Adrenal gland (tissue), 12 donors: ENCODE data around the gene CTDSPL. TPM values are rescaled to one million over a fixed set of nuclear protein-coding genes. Genes with fewer than 3 reads are reported as not detected.
A peak's percentile ranks its signal among the peaks of the same experiment; 100 is the strongest.

Experiments
- DNase-seq, 7 donors: peaks; one replicate each; pipeline ENCODE4 v3.0.0-alpha.2; 2019 to 2020
- H3K27ac ChIP-seq, 5 donors: fragments of 200-600 bp; sonication (generic) in 4 of 5; 1 replicate in 3 of 5; 2 replicates in 2 of 5; pipeline versions ENCODE4 v1.5.1 to v1.8.0; 2016 to 2020; ENCODE audit warnings: mild to moderate bottlenecking in 1 of 5
- H3K27me3 ChIP-seq: fragments of 200-600 bp; 2 replicates; pipeline ENCODE4 v1.8.0; 2021
- H3K36me3 ChIP-seq, 2 donors: fragments of 200-600 bp; replicated peaks in 1 of 2; 1 replicate in 1 of 2; 2 replicates in 1 of 2; pipeline versions ENCODE4 v1.5.1 to v1.8.0; 2018 to 2022
- H3K4me1 ChIP-seq, 2 donors: fragments of 200-600 bp; replicated peaks in 1 of 2; 1 replicate in 1 of 2; 2 replicates in 1 of 2; pipeline versions ENCODE4 v1.5.1 to v1.8.0; 2018 to 2021
- H3K4me3 ChIP-seq, 4 donors: fragments of 200-600 bp; sonication (generic) in 3 of 4; one replicate each; pipeline ENCODE4 v1.5.1; 2016 to 2018
- H3K9me3 ChIP-seq, 3 donors: fragments of 200-600 bp; sonication (generic) in 1 of 3; replicated peaks in 1 of 3; 1 replicate in 2 of 3; 2 replicates in 1 of 3; pipeline versions ENCODE4 v1.5.1 to v1.8.0; 2016 to 2021
- POLR2A ChIP-seq, 2 donors: fragments of 450-650 bp; IDR thresholded peaks; one replicate each; pipeline ENCODE4 v1.6.1; 2017; ENCODE audit warnings: antibody characterized with exemption in 2 of 2, mild to moderate bottlenecking in 2 of 2, moderate library complexity in 1 of 2
- WGBS, 4 donors: extraction: QIAGEN DNeasy Blood & Tissue Kit in 2 of 4; methylation state at CpG; one replicate each; pipeline versions ENCODE4 v1.1.5 to v1.1.7; 2013 to 2017; 5-methylcytosine and 5-hydroxymethylcytosine counted together
- intact Hi-C, 2 donors: fragments of 100-400 bp; cut with DNase I; formaldehyde crosslinking; loops; one replicate each; pipeline versions ENCODE4 v1.14.1 to v1.15.0; 2022 to 2023
- polyA plus RNA-seq, 3 donors: library from polyadenylated mRNA; stranded (reverse); fragments of 200-250 nt in 2 of 3; fragments of 350-450 nt in 1 of 3; fragmentation: Illumina TruSeq in 1 of 3; extraction: RNeasy Lipid Tissue Mini Kit (QIAGEN cat#74804) in 1 of 3; gene quantifications; one replicate each; pipeline ENCODE4 v1.2.3, GENCODE V29; 2013 to 2014
- total RNA-seq, 9 donors: library from RNA; depleted of rRNA in 4 of 9; stranded (reverse); fragments of >200 nt in 4 of 9; fragments of 120-200 nt in 1 of 9; fragmentation: NEBNext Ultra II Directional in 1 of 9; extraction: Animal tissue kit (Norgen Biotek cat#: 25700) in 1 of 9; gene quantifications; one replicate each; pipeline versions ENCODE4 v1.1.0 to v1.2.4, GENCODE V29; 2013 to 2023
- TF ChIP-seq, protein P1 (sequence below), 6 experiments: fragments of 450-650 bp in 4 of 6; fragments of 200-600 bp in 2 of 6; sonication (generic) in 1 of 6; IDR thresholded peaks; 1 replicate in 5 of 6; 2 replicates in 1 of 6; pipeline versions ENCODE4 v1.5.1 to v1.8.0; 2016 to 2021; ENCODE audit warnings: antibody characterized with exemption in 6 of 6, mild to moderate bottlenecking in 2 of 6, moderate library complexity in 1 of 6
- donor health status: healthy with polysubstance abuse.
- donor health status: Bipolar disorder and iron deficiency.
- donor health status: DM: yes; HTN: yes; CAD: no.
- donor health status: DM: no; HTN: no; CAD: no.
- donor health status: DM: no; HTN: no; CAD: no.
- donor health status: DM: yes; HTN: yes; CAD: no.

The CTDSPL gene
- total and polyA plus RNA-seq, 12 donors: 6.4 to 27.7 (median 16.0) TPM

DNA sequence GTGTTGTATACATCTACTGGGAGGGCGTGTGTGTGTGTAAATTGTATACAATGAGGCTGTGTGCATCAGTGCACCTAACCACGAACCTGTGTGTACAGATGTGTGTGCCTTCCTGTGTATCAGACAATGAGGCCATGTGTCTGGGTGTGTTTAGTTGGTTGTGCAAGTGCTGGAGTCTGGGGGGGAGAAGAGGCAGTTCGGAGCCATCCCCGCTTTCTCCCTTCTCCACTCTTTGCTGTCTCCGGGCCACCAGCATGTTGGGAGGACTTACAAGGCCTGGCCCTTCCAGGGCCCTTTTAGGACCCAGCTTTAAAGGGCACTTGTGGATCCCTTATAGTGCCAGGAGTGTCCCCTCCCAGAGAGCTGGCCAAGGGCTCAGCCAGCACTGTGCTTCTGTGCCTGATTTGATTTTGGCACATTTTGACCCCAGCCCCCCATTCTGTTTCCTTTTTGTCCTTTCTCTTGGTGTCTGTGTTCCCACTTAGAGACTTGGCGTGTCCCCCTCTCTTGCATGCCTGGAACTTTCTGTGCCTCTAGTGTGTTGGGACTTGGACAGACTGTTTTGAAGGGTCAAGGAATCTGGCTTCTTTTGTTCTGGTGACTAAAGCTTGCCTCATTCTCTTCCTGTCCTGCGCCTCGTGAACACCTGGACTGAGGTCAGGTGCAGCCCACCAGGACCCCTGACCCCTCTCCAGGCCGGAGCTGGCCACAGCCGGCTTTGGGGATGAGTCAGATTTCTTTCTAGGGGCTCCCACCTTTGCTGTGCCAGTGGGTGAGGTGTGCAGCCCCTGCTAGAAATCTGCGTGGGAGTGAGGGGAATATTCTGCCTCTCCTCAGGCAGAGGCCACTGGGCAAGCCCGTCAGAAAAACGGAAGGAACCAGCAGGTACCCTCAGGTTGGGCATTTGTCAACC is 1.5 kb downstream of the CTDSPL start:
- peaks cover 8 to 20% of the 10 kb centered on the region in 2 donors for H3K4me1 ChIP-seq
- intact Hi-C loops: no loop called here
- H3K9me3 ChIP-seq: no peaks in the 10 kb centered on the region
- H3K36me3 ChIP-seq: no peaks in the 10 kb centered on the region
- peak overlapping the region in 1 of 4 donors; percentile 61 for H3K4me3 ChIP-seq
- H3K27me3 ChIP-seq: no peaks in the 10 kb centered on the region
- WGBS, 4 donors: 30 to 53% (median 47%) methylated on average over 12 to 13 of the region's 13 CpGs
- H3K27ac ChIP-seq: peak overlapping the region in 3 of 5 donors; percentile 1 to 86 (median 58)
- DNase-seq: peak in 1 of 7 donors; percentile 25
- TF ChIP-seq, protein P1, sequence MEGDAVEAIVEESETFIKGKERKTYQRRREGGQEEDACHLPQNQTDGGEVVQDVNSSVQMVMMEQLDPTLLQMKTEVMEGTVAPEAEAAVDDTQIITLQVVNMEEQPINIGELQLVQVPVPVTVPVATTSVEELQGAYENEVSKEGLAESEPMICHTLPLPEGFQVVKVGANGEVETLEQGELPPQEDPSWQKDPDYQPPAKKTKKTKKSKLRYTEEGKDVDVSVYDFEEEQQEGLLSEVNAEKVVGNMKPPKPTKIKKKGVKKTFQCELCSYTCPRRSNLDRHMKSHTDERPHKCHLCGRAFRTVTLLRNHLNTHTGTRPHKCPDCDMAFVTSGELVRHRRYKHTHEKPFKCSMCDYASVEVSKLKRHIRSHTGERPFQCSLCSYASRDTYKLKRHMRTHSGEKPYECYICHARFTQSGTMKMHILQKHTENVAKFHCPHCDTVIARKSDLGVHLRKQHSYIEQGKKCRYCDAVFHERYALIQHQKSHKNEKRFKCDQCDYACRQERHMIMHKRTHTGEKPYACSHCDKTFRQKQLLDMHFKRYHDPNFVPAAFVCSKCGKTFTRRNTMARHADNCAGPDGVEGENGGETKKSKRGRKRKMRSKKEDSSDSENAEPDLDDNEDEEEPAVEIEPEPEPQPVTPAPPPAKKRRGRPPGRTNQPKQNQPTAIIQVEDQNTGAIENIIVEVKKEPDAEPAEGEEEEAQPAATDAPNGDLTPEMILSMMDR (IDR thresholded peaks at IDR 0.05): no peak
- no peak for TF ChIP-seq POLR2A (IDR thresholded peaks at IDR 0.05)

DNA sequence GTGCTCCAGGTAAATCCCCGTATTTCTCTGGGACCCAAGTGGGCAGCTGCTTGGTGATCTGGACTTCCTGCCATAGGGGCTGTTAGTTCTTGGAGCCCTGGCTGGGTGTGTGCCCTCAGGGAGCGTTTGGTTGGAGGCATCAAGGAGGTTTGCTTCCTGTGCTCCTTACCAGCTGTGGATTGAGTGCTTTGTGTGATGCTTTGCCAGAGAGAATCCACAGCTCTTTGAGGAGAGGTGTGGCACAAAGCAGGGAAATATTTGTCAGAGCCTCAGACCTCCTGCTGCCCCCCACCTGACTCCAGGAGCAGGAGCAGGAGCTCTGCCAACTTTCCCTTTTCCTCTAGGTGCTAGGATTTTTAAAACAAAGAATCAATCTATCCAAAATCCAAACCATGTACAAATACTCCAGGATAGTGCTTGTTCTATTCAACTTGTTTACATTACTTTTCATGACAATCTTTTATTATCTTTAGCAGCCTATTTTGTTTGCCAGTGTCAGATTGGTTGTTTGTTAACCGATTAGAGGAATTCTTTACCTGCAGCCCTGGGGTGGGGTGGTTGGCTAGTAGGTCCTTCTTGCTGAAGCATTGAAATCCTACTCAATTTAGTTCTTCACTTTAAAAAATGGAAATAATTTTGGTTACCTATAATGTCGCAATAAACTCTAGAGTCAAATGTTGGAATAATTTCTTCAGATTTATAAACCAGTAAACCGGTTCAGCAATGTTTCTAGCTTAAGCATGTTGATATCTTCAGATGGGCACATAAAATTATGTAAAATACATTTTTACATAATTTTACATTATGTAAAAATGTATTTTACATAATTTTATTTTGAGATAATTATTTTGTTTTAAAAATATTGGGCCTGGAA is 2.5 kb downstream of the CTDSPL start:
- Histone ChIP-seq H3K9me3 (no peaks in the 10 kb centered on the region), H3K27ac (peak overlapping the region in 3 of 5 donors; percentile 1 to 86 (median 58)), H3K36me3 (no peaks in the 10 kb centered on the region), H3K27me3 (no peaks in the 10 kb centered on the region), H3K4me1 (peaks cover 8 to 20% of the 10 kb centered on the region in 2 donors), H3K4me3 (no peak overlapping the region)
- intact Hi-C loops: no loop called here
- 63 to 69% (median 66%) methylated on average over 5 of the region's 5 CpGs for WGBS, 4 donors
- no peak for DNase-seq
- TF ChIP-seq, protein P1 (IDR thresholded peaks at IDR 0.05): no peak
- no peak for TF ChIP-seq POLR2A (IDR thresholded peaks at IDR 0.05)

DNA sequence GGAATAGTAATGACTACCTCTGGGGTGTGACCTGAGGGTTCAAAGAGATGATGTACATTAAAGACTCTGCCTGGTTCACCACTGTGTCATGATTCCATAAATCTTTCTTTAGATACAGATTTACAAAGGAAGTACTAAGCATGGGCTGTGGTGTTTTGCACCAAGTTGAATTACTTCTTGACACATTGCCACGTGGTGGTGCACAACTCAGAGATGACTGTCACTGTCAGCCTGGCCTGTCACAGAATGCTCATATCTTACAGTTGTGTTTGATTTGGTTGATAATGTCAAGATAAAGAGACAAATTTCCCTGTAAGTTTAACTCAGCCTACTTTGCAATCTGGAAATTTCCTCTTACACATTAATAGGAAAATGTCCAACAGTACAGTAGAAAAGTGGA is 3.2 kb downstream of the CTDSPL start:
- intact Hi-C loops: no loop called here
- Histone ChIP-seq H3K27me3 (no peaks in the 10 kb centered on the region), H3K27ac (no peak overlapping the region), H3K4me3 (no peak overlapping the region), H3K36me3 (no peaks in the 10 kb centered on the region), H3K4me1 (peaks cover 8 to 20% of the 10 kb centered on the region in 2 donors), H3K9me3 (no peaks in the 10 kb centered on the region)
- WGBS, 4 donors: 0 to 20% (median 11%) methylated on average over 1 of the region's 1 CpG
- no peak for TF ChIP-seq POLR2A (IDR thresholded peaks at IDR 0.05)
- TF ChIP-seq, protein P1 (IDR thresholded peaks at IDR 0.05): no peak
- no peak for DNase-seq

DNA sequence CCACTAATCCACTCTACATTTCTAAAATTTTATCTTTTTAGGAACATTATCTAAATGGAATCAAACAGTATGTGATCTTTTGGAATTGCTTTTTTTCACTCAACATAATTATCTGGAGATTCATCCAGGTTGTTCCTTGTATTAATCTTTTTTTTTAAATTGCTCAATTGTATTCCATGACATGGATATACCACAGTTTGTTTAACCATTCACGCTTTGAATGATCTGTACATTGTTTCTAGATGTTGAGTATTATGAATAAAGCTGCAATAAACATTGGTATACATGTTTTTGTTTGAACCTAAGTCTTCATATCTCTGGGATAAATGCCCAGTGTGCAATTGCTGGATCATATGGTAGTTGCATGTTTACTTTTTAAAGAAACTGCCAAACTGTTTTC is 5.5 kb downstream of the CTDSPL start:
- Histone ChIP-seq H3K36me3 (no peaks in the 10 kb centered on the region), H3K9me3 (no peaks in the 10 kb centered on the region), H3K27ac (no peak overlapping the region), H3K4me1 (peaks cover 0 to 13% of the 10 kb centered on the region in 2 donors), H3K4me3 (no peak overlapping the region), H3K27me3 (no peaks in the 10 kb centered on the region)
- TF ChIP-seq, protein P1 (IDR thresholded peaks at IDR 0.05): no peak
- no peak for TF ChIP-seq POLR2A (IDR thresholded peaks at IDR 0.05)
- 93 to 98% (median 97%) methylated on average over 1 of the region's 1 CpG for WGBS, 4 donors
- DNase-seq: no peak
- intact Hi-C loops: no loop called here
